ENCODE measurements around the gene SLC12A1. TPM values are rescaled to one million over a fixed set of nuclear protein-coding genes. Genes with fewer than 3 reads are reported as not detected.

Gene SLC12A1
- total RNA-seq, result not detected

DNA sequence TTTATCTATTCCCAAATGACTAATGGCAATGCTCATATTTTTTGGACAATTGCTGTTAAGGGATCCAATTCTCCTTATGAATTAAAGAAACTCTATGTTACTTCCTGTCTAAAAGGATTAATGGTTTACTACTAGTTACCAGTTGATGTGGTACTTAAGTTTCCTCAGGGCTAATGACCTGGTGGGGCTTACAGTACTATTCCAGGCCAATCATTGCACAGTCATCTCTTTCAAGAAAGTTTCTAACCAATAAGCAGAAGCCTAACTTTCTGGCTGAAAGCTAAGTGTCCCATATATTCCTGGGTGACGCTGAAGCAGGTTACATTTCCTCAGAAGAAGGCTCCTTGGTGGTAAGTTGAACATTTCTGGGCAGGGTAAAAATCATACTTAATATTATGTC is at the start of gene SLC12A1:
Gene SLC12A1, plus strand, starts transcription at position 322 of the 400 bp plus-strand sequence. CDS start 1,418 bp downstream, outside the sequence.
- ATAC-seq, result no peak

- no peak for ATAC-seq
These were observed 37.5 kb upstream of the SLC12A1 start for GRCh38 chr15:48168616-48169015.

DNA sequence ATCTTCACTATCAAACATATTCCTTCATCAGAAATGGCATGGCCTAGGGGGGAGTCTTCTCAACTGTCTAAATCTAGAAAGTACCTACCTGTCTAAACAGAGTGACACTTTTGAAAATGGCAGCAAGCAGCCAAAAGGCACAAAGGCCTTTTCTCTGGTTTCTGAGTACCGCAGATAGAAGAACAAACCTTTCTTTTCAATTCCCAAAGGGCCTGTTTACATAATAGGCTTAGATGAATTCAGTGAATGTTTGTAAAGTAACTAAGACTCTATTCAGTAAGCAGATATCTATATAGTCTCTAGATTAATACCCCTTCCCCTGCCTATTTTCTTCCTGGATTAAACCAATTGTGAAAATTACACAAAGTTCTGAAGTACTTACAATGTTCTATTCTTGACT is 35.1 kb upstream of the SLC12A1 start:
- ATAC-seq, result no peak

GRCh38 chr15:48175126-48175525 is 31.0 kb upstream of the SLC12A1 start:
- no peak for ATAC-seq

DNA sequence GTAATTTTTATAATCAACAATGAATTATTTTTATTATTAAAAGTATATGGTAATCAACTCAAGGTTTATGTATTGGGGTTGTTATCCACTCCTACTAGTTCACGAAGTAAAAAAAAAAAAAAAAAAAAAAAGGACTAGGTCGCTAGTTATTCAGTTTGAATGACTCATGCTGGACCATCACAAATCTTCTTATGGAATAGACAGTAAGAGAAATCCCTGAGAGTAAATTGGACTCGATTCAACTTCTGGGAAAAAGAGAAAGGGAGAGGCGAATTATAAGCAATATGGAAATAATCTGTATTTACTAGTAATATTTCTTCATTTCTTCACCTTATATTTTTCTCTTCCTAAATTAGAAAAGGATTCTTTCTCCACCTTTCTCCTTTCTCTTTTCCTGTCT is 30.0 kb upstream of the SLC12A1 start:
- no peak for ATAC-seq

- no peak for ATAC-seq
These were observed 29.1 kb upstream of the SLC12A1 start for GRCh38 chr15:48176957-48177356.

GRCh38 chr15:48177383-48177765 is 28.7 kb upstream of the SLC12A1 start:
- ATAC-seq, result peak; percentile 20

- ATAC-seq, result peak; percentile 39
These were observed 28.1 kb upstream of the SLC12A1 start, which contains the start of gene MYEF2 for GRCh38 chr15:48177766-48178647. MYEF2 (minus strand) TSS chr15:48178295; CDS start chr15:48178237, 58 bp downstream.

GRCh38 chr15:48178648-48178931 is 27.5 kb upstream of the SLC12A1 start:
- no peak for ATAC-seq

DNA sequence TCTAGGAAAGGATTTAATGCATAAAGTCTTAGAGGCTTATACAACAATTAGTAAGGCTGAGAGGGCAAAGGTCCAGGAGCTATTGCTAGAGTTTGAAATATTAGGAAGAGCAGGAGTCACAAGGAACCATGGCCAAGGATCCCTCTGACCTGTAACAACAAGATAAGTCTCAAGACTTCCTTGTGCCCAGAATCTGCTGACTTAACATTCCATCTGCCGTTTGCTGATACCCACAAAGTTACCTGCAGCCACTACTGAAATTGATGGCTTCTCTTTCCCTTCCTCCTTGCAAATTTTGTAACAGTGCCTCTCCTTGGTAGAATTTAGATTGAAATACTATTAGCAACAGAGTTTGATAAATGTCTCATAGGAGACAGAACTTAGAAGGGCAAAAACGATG is 23.4 kb upstream of the SLC12A1 start:
- no peak for ATAC-seq

GRCh38 chr15:48185529-48185928 is 20.6 kb upstream of the SLC12A1 start:
- ATAC-seq, result no peak

- ATAC-seq, result no peak
These were observed 19.8 kb upstream of the SLC12A1 start for GRCh38 chr15:48186271-48186670.

DNA sequence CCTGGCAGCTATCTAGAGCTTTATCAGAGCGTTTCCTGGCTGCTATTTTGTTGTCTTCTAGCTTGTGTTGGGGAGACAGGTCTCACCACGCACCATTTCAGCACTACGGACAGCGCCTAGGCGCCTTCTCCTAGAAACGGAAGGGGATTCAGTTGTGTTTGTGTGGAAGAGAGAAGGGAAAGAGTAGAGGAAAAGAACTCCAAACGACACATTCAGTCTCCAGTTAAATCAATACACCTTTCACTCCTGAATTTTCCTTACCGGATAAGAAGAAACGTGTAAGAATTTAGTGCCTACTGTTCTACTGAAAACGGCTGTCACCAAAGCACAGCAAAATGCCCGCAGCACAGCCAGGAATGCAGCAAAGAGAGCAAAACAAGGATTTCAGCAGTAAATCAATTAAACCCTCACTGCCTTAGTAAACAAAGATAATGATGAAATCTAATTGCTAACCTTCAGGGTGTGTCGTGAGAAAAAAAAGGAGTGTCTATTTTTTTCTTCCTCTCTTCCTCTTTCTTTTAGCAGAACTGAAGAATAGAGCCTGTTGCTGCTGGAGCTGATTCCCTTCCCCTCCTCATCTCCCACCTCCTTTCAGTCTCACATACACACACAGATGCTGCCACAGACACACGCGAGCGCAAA is 15.0 kb upstream of the SLC12A1 start:
- ATAC-seq, result no peak

GRCh38 chr15:48191574-48192225 is 14.4 kb upstream of the SLC12A1 start, which contains the start of gene CTXN2:
CTXN2 (plus strand) TSS chr15:48191665; CDS start chr15:48201301, 9,636 bp downstream.
- no peak for ATAC-seq

DNA sequence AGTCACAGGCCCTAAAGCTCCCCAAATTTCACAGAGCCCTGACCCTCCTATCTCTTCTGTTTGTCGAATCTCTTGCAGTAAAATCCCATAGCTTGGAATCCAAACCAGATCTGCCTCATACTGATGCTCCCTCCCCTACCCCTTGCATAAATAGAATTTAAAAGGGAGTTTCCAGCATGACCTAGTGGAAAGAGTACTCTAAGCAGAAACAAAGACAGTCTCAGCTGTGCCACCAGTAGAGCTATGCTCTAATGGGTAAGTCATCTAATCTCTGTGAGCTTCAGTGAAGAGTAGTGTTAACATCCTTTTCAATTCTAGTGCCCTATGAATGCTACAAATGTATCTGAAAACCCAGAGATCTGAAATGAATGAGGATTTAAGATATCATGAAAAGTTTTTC is 4.0 kb upstream of the SLC12A1 start:
- ATAC-seq, result no peak

- ATAC-seq, result no peak
These were observed 15.2 kb downstream of the SLC12A1 start for GRCh38 chr15:48221261-48221660.

GRCh38 chr15:48221885-48222284 is 15.8 kb downstream of the SLC12A1 start:
- no peak for ATAC-seq

DNA sequence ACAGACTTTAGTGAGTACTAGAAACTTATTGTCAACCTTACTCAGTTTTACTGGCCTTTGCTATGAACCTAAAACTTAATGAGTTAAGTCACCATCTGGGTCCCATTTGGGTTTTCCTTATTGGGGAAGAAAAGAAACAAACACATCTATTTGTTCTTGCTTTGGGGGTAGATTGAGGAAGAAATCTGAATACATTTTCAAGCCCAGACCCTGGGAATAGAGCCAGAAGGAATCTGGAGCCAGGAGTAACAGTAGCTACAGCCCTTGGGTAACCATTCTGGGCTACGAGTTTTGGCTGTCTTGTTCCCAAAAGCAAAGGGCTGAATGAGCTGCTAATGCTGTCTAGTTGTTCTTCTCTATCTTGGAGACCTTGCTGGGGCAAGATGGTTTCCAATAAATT is 16.5 kb downstream of the SLC12A1 start:
- no peak for ATAC-seq

DNA sequence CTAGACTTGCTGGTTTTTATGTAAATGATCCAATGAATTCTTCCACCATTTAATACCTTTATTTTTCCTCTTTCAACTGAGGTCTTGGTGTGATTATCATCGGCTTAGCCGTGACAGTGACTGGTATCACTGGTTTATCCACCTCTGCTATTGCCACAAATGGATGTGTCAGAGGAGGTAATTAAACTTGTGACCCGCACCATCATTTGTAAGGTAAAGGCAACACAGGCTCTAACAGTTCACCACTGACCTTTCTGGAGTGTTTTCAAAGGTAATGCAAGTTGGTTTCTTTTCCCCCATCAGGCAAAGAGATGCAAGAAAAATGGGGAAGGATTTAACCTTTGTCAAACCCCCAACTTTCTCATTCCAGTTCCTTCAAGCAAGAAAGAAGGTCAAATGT is 19.7 kb downstream of the SLC12A1 start:
- no peak for ATAC-seq

GRCh38 chr15:48230498-48230897 is 24.4 kb downstream of the SLC12A1 start:
- ATAC-seq, result no peak

DNA sequence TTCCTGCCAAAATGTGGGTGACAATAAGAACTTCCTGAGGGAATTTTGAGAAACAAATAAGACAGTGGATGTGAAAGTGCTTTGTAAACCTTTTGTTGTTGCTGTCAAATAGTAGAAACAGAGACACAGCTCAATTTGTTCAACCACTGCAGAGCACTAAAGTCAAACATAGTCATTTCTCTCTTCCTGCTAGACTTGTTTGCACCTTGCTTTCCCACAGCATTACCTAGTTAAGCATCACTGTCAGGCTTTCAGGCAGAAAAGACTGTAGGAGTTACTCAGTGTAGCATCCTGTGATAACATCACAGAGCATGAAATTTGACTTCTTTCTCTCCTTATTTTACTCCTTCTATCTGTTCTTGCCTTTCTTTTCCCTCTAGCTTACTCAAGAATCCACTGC is 27.1 kb downstream of the SLC12A1 start:
- no peak for ATAC-seq

DNA sequence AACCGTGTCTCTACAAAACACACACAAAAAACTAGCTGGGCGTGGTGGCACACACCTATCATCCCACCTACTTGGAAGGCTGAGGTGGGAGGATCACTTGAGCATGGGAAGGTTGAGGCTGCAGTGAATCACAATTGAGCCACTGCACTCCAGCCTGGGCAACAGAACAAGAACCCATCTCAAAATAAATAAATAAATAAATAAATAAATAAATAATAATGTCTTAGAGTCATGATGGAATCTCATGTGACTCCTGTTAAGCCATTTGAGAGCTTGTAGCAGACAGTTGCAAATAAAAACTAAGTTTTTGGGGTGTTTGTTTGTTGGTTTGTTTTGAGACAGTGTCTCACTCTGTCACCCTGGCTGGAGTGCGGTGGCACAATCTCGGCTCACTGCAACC is 33.2 kb downstream of the SLC12A1 start:
- ATAC-seq, result no peak

DNA sequence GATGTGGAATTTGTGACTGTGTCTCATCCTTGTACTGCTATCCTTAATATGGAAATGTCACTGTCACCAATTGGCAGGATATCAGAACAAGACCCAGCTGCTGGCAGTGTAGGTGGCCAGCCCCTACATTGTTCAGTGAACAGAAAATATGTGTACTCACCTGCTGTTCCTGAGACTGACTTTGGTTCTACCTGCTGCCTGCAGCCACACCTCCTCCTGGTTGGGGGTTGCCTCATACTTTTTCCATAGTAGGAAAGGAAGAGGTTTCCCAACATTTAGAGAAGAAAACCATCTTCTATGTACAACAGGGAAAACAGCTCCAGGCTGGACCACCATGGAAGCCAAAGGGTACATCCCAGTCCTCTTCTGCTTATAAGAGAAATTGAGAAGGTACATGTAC is 35.9 kb downstream of the SLC12A1 start:
- no peak for ATAC-seq

- ATAC-seq, result no peak
These were observed 36.4 kb downstream of the SLC12A1 start for GRCh38 chr15:48242535-48242934.

Data from esophagus mucosa (tissue), 1 donor.